ENCODE measurements around the gene IFI16.

IFI16 gene

DNA sequence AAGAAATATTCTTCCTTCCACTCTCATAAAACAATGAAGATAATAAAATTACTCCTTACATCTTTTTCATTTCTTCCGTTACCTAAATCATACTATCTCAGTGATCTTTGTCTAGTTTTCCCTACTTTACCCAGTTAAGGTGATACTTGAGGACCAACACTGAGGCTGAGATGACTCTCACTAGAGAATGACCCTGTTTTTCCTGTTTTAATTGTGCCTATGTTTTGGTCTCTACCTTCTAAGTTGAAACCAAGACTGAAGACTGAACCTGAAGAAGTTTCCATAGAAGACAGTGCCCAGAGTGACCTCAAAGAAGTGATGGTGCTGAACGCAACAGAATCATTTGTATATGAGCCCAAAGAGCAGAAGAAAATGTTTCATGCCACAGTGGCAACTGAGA lies 41.7 kb downstream of the IFI16 start:
- Histone ChIP-seq H2AK5ac (ENCODE audit: low read length, severe bottlenecking) (no peak overlapping the region), H2AFZ (ENCODE audit: low read depth, low read length) (no peak overlapping the region), H2BK120ac (ENCODE audit: low read depth, low read length) (no peak overlapping the region), H3K9me3 (ENCODE audit: control insufficient read depth, low read length) (no peaks in the 10 kb centered on the region), H3K4me1 (ENCODE audit: control insufficient read depth, insufficient read depth, low read depth, low read length) (no peaks in the 10 kb centered on the region), H3K9ac (ENCODE audit: low read length) (no peak overlapping the region), H3K79me1 (replicated peaks; ENCODE audit: low read length, poor library complexity, severe bottlenecking) (peaks cover 3% of the 10 kb centered on the region), H3K4me2 (ENCODE audit: low read length, poor library complexity, severe bottlenecking) (no peak overlapping the region), H4K91ac (ENCODE audit: low read length) (no peak overlapping the region), H3K4ac (ENCODE audit: low read depth in 1 of 2, low read length in 2 of 2) (no peak overlapping the region), H3K27ac (ENCODE audit: low read length, poor library complexity, severe bottlenecking) (no peak overlapping the region), H3K14ac (ENCODE audit: low read length in 2 of 2) (no peak overlapping the region), H3K4me3 (ENCODE audit: insufficient read depth in 1 of 2, low read depth in 1 of 2, low read length in 2 of 2) (no peak overlapping the region), H2BK5ac (ENCODE audit: low read depth, low read length, poor library complexity, severe bottlenecking) (no peak overlapping the region), H2BK12ac (ENCODE audit: low read length in 2 of 2) (no peak overlapping the region), H3K27me3 (ENCODE audit: control insufficient read depth in 1 of 2, insufficient read depth in 1 of 2, low read length in 2 of 2) (no peaks in the 10 kb centered on the region), H3K36me3 (ENCODE audit: control insufficient read depth in 1 of 2, insufficient read depth in 2 of 2, low read depth in 1 of 2, low read length in 2 of 2) (peaks cover 9 to 92% of the 10 kb centered on the region in 2 experiments), H3K23ac (ENCODE audit: low read length in 2 of 2) (no peak overlapping the region), H2BK15ac (ENCODE audit: low read depth, poor library complexity, severe bottlenecking) (no peak overlapping the region), H3K18ac (ENCODE audit: low read depth in 1 of 2, low read length in 2 of 2) (no peak overlapping the region), H4K8ac (ENCODE audit: low read length) (no peak overlapping the region)
- DNase-seq = no peak
- 97% methylated on average over 2 of the region's 2 CpGs for WGBS

DNA sequence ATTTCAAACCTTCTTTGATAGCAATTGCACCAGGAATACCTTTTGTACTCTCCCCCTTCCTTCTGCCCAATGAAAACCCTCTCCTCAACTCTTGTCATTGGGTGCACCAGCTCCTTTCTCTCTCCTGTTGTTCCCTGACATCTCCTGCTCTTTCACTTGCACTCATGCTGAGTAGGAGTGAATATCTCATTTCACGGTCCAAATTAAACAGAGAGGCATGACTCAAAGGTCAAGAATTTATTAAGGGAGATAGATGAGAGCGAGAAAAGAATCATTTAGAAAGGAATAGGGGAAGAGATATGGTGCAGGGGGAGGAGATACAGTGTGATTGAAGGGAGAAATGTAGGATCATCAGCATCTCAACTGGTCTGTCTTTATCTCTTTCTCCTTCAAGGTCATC lies 44.7 kb downstream of the IFI16 start:
- no peaks in the 10 kb centered on the region for H3K79me1 ChIP-seq (replicated peaks; ENCODE audit: low read length, poor library complexity, severe bottlenecking)
- no peaks in the 10 kb centered on the region for H3K4me1 ChIP-seq (ENCODE audit: control insufficient read depth, insufficient read depth, low read depth, low read length)
- no peak overlapping the region for H3K4me3 ChIP-seq (ENCODE audit: insufficient read depth in 1 of 2, low read depth in 1 of 2, low read length in 2 of 2)
- H3K14ac ChIP-seq (ENCODE audit: low read length in 2 of 2) = no peak overlapping the region
- peaks cover 6 to 81% of the 10 kb centered on the region in 2 experiments for H3K36me3 ChIP-seq (ENCODE audit: control insufficient read depth in 1 of 2, insufficient read depth in 2 of 2, low read depth in 1 of 2, low read length in 2 of 2)
- H3K18ac ChIP-seq (ENCODE audit: low read depth in 1 of 2, low read length in 2 of 2) = no peak overlapping the region
- 54% methylated on average over 2 of the region's 2 CpGs for WGBS
- no peak overlapping the region for H2BK15ac ChIP-seq (ENCODE audit: low read depth, poor library complexity, severe bottlenecking)
- H3K9me3 ChIP-seq (ENCODE audit: control insufficient read depth, low read length) = no peaks in the 10 kb centered on the region
- H2AK5ac ChIP-seq (ENCODE audit: low read length, severe bottlenecking) = no peak overlapping the region
- H4K8ac ChIP-seq (ENCODE audit: low read length) = no peak overlapping the region
- no peak overlapping the region for H4K91ac ChIP-seq (ENCODE audit: low read length)
- peak; percentile 13 for DNase-seq
- no peak overlapping the region for H2BK12ac ChIP-seq (ENCODE audit: low read length in 2 of 2)
- H3K27ac ChIP-seq (ENCODE audit: low read length, poor library complexity, severe bottlenecking) = no peak overlapping the region
- no peaks in the 10 kb centered on the region for H3K27me3 ChIP-seq (ENCODE audit: control insufficient read depth in 1 of 2, insufficient read depth in 1 of 2, low read length in 2 of 2)
- H2BK5ac ChIP-seq (ENCODE audit: low read depth, low read length, poor library complexity, severe bottlenecking) = no peak overlapping the region
- H3K9ac ChIP-seq (ENCODE audit: low read length) = no peak overlapping the region
- H2AFZ ChIP-seq (ENCODE audit: low read depth, low read length) = no peak overlapping the region
- H3K4ac ChIP-seq (ENCODE audit: low read depth in 1 of 2, low read length in 2 of 2) = no peak overlapping the region
- no peak overlapping the region for H3K23ac ChIP-seq (ENCODE audit: low read length in 2 of 2)
- H3K4me2 ChIP-seq (ENCODE audit: low read length, poor library complexity, severe bottlenecking) = no peak overlapping the region
- no peak overlapping the region for H2BK120ac ChIP-seq (ENCODE audit: low read depth, low read length)

GRCh38 chr1:159055181-159055641 lies 45.5 kb downstream of the IFI16 start:
- no peak overlapping the region for H4K8ac ChIP-seq (ENCODE audit: low read length)
- H2BK15ac ChIP-seq (ENCODE audit: low read depth, poor library complexity, severe bottlenecking) = no peak overlapping the region
- no peak overlapping the region for H3K9ac ChIP-seq (ENCODE audit: low read length)
- peaks cover 6 to 73% of the 10 kb centered on the region in 2 experiments for H3K36me3 ChIP-seq (ENCODE audit: control insufficient read depth in 1 of 2, insufficient read depth in 2 of 2, low read depth in 1 of 2, low read length in 2 of 2)
- H3K14ac ChIP-seq (ENCODE audit: low read length in 2 of 2) = no peak overlapping the region
- H3K4me2 ChIP-seq (ENCODE audit: low read length, poor library complexity, severe bottlenecking) = no peak overlapping the region
- H3K4me3 ChIP-seq (ENCODE audit: insufficient read depth in 1 of 2, low read depth in 1 of 2, low read length in 2 of 2) = no peak overlapping the region
- H3K4me1 ChIP-seq (ENCODE audit: control insufficient read depth, insufficient read depth, low read depth, low read length) = no peaks in the 10 kb centered on the region
- H3K23ac ChIP-seq (ENCODE audit: low read length in 2 of 2) = no peak overlapping the region
- H2AK5ac ChIP-seq (ENCODE audit: low read length, severe bottlenecking) = no peak overlapping the region
- no peak overlapping the region for H2BK120ac ChIP-seq (ENCODE audit: low read depth, low read length)
- no peak overlapping the region for H3K18ac ChIP-seq (ENCODE audit: low read depth in 1 of 2, low read length in 2 of 2)
- H4K91ac ChIP-seq (ENCODE audit: low read length) = no peak overlapping the region
- no peaks in the 10 kb centered on the region for H3K9me3 ChIP-seq (ENCODE audit: control insufficient read depth, low read length)
- no peak overlapping the region for H2BK12ac ChIP-seq (ENCODE audit: low read length in 2 of 2)
- H2AFZ ChIP-seq (ENCODE audit: low read depth, low read length) = no peak overlapping the region
- no peak for DNase-seq
- no peak overlapping the region for H3K4ac ChIP-seq (ENCODE audit: low read depth in 1 of 2, low read length in 2 of 2)
- no peak overlapping the region for H2BK5ac ChIP-seq (ENCODE audit: low read depth, low read length, poor library complexity, severe bottlenecking)
- H3K27me3 ChIP-seq (ENCODE audit: control insufficient read depth in 1 of 2, insufficient read depth in 1 of 2, low read length in 2 of 2) = no peaks in the 10 kb centered on the region
- H3K27ac ChIP-seq (ENCODE audit: low read length, poor library complexity, severe bottlenecking) = no peak overlapping the region
- 94% methylated on average over 2 of the region's 5 CpGs for WGBS
- H3K79me1 ChIP-seq (replicated peaks; ENCODE audit: low read length, poor library complexity, severe bottlenecking) = no peaks in the 10 kb centered on the region

DNA sequence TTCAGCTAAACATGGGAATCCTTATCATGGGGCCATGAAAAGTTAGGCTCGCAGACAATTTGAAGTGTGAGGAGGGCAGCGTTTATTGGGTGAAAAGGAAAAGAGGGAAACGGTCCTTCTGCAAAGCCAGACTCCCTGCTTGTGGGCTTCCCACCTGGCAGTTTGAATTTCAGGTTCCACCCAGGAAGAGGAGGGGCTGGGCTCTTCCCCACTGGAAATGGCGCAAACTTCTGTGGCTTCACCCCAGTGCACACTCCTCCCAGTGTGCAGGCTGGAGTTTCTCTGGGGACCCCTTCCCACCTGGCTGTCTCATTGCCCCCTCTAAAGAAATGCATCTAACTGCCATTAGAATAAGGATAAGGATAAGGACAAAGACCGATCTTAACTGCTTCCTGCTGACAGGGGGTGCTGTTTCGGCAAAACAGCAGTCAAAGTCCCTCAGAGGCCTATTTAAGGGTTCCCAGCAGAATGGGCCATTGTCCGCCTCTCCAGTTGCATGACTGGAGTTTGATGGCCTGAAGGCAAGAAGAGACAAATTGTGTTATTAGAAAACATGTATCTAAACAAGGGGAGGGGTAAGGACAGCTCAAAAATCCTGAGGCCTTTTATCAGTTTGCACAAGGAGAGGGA lies 46.5 kb downstream of the IFI16 start:
- Histone ChIP-seq H4K8ac (ENCODE audit: low read length) (no peak overlapping the region), H3K4me2 (ENCODE audit: low read length, poor library complexity, severe bottlenecking) (no peak overlapping the region), H2BK120ac (ENCODE audit: low read depth, low read length) (no peak overlapping the region), H3K4me3 (ENCODE audit: insufficient read depth in 1 of 2, low read depth in 1 of 2, low read length in 2 of 2) (no peak overlapping the region), H3K27ac (ENCODE audit: low read length, poor library complexity, severe bottlenecking) (no peak overlapping the region), H4K91ac (ENCODE audit: low read length) (no peak overlapping the region), H2AK5ac (ENCODE audit: low read length, severe bottlenecking) (no peak overlapping the region), H2BK12ac (ENCODE audit: low read length in 2 of 2) (no peak overlapping the region), H3K9ac (ENCODE audit: low read length) (no peak overlapping the region), H3K27me3 (ENCODE audit: control insufficient read depth in 1 of 2, insufficient read depth in 1 of 2, low read length in 2 of 2) (no peaks in the 10 kb centered on the region), H2BK15ac (ENCODE audit: low read depth, poor library complexity, severe bottlenecking) (no peak overlapping the region), H3K4me1 (ENCODE audit: control insufficient read depth, insufficient read depth, low read depth, low read length) (no peaks in the 10 kb centered on the region), H3K18ac (ENCODE audit: low read depth in 1 of 2, low read length in 2 of 2) (no peak overlapping the region), H2AFZ (ENCODE audit: low read depth, low read length) (no peak overlapping the region), H2BK5ac (ENCODE audit: low read depth, low read length, poor library complexity, severe bottlenecking) (no peak overlapping the region), H3K36me3 (ENCODE audit: control insufficient read depth in 1 of 2, insufficient read depth in 2 of 2, low read depth in 1 of 2, low read length in 2 of 2) (peaks cover 6 to 63% of the 10 kb centered on the region in 2 experiments), H3K9me3 (ENCODE audit: control insufficient read depth, low read length) (no peaks in the 10 kb centered on the region), H3K23ac (ENCODE audit: low read length in 2 of 2) (no peak overlapping the region), H3K14ac (ENCODE audit: low read length in 2 of 2) (no peak overlapping the region), H3K79me1 (replicated peaks; ENCODE audit: low read length, poor library complexity, severe bottlenecking) (no peaks in the 10 kb centered on the region), H3K4ac (ENCODE audit: low read depth in 1 of 2, low read length in 2 of 2) (no peak overlapping the region)
- 94% methylated on average over 7 of the region's 7 CpGs for WGBS
- DNase-seq = no peak

All from mesenchymal stem cell (in vitro differentiated cells and primary cell).